SK-N-DZ (cell line): ENCODE results near the gene NAMPT.
"Not testable (repeated sequence)": the region's sequence is repeated elsewhere in the genome, so short reads cannot be mapped to it uniquely, and the experiment has no call there.

ENCODE experiments used
- DNase-seq: peaks from one replicate; pipeline ENCODE4 v3.0.0-alpha.2; 2015; ENCODE audit warnings: low spot score

NAMPT gene

GRCh38 chr7:106304568-106304967 lies 19.8 kb upstream of the NAMPT start:
- peak; percentile 21 for DNase-seq

GRCh38 chr7:106298631-106299030 lies 13.8 kb upstream of the NAMPT start:
- DNase-seq = not testable (repeated sequence)

GRCh38 chr7:106298155-106298554 lies 13.4 kb upstream of the NAMPT start:
- not testable (repeated sequence) for DNase-seq

GRCh38 chr7:106294334-106294733 lies 9.6 kb upstream of the NAMPT start:
- DNase-seq = no peak

- DNase-seq = no peak
These were observed 6.5 kb upstream of the NAMPT start for GRCh38 chr7:106291247-106291646.

- DNase-seq = no peak
These were observed 5.5 kb upstream of the NAMPT start for GRCh38 chr7:106290319-106290718.

- no peak for DNase-seq
These were observed 5.1 kb upstream of the NAMPT start for GRCh38 chr7:106289848-106290247.

- DNase-seq = no peak
These were observed 3.5 kb upstream of the NAMPT start for GRCh38 chr7:106288263-106288662.

GRCh38 chr7:106287786-106288185 lies 3.0 kb upstream of the NAMPT start:
- no peak for DNase-seq

GRCh38 chr7:106285855-106286492 lies 1.2 kb upstream of the NAMPT start:
- DNase-seq = no peak

GRCh38 chr7:106285051-106285854 lies 470 bp upstream of the NAMPT start:
- DNase-seq = peak; percentile 98

- peak; percentile 32 for DNase-seq
These were observed 711 bp downstream of the NAMPT start for GRCh38 chr7:106283831-106284713.

- DNase-seq = no peak
These were observed 1.3 kb downstream of the NAMPT start for GRCh38 chr7:106283501-106283830.

- no peak for DNase-seq
These were observed 1.9 kb downstream of the NAMPT start for GRCh38 chr7:106282852-106283251.

GRCh38 chr7:106282390-106282789 lies 2.4 kb downstream of the NAMPT start:
- no peak for DNase-seq

GRCh38 chr7:106281585-106282318 lies 3.0 kb downstream of the NAMPT start:
- no peak for DNase-seq

GRCh38 chr7:106281127-106281526 lies 3.7 kb downstream of the NAMPT start:
- no peak for DNase-seq

- DNase-seq = no peak
These were observed 5.2 kb downstream of the NAMPT start for GRCh38 chr7:106279425-106280197.

GRCh38 chr7:106278695-106279094 lies 6.1 kb downstream of the NAMPT start:
- DNase-seq = no peak

GRCh38 chr7:106277976-106278375 lies 6.8 kb downstream of the NAMPT start:
- DNase-seq = no peak

GRCh38 chr7:106276513-106276912 lies 8.3 kb downstream of the NAMPT start:
- no peak for DNase-seq
